Epithelial cell of prostate (primary cell): Measurements from ENCODE around the gene RSPH1.

Source experiments
- DNase-seq: peaks from one replicate; pipeline ENCODE4 v3.0.0-alpha.2; 2011; ENCODE audit warnings: low read depth, low spot score
- H3K27ac ChIP-seq: fragments of 450-650 bp; 2 replicates; pipeline ENCODE4 v1.5.1; 2017; ENCODE audit warnings: mild to moderate bottlenecking

RSPH1 gene

DNA sequence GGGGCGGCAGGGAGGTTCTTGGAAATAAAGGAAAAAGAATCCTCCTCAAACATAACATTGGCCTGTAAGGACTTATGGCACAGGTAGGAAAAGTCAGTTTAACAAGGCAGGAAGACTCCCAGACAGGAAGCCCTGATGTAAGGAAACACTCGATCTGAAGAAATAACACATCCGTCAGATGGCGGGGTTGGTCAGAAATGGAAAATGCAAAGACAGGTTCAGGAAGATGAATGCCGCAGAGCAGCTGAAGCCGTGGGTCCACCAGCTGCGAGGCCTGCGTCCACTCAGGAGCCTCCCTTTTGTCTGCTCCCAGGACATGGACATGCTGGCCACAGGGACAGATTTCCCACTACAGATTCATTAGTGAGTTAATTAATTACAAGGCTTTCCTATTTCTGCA is 3.8 kb downstream of the RSPH1 start:
- H3K27ac ChIP-seq: no peak overlapping the region
- no peak for DNase-seq

DNA sequence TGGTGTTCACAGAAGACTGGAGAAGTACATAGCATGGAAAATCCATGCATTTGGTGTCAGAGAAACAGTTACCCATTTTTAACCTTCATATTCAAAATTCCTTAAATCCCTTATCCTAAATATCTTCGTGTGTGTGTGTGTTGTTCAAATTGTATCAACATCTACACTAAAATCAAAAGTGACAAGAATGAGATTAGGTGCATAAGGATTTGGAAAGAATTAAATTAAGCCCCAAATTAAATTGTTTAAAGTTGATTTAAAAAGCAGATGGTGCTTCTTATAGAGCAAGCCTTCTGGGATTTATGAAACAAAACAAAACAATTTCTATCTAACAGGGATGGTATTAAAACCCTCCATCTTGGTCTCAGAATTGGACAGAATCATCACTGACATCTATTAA is 4.7 kb downstream of the RSPH1 start:
- DNase-seq: no peak
- H3K27ac ChIP-seq: no peak overlapping the region

DNA sequence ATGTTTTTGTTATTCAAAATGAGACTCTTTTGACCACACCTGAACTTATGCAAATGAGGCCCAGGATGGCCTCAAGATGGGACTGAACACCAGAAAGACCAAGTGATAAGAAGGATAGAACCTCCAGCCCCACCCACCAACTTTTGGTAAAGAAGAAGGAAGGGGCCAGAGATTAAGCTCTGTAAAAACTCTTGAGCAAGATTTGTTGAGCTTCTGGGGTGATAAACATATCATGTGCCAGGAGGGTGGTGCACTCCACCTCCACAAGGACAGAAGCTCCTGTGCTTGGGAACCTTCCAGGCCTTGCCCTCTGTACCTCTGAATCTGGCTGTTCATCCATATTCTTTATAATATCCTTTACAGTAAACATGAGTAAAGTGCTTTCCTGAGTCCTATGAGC is 5.3 kb downstream of the RSPH1 start:
- DNase-seq: no peak
- no peak overlapping the region for H3K27ac ChIP-seq

DNA sequence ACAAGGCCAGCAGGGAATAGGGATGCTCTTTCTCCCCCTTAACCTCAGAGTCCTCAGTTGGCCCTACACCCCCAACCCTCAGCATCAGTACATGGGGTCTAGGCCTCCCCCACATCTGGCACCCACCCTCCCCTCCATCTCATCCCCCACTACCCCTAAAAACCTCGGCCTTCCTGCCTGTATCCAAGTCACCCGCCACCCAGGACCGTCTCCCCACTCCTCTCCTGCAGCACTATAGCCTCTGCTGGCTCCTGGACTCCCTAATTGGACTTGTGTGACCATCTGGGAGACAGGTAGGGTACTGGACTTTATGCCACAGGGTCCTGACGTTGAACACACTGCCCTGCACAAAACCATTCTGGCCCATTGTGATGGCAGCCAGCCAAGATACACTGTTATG is 6.0 kb downstream of the RSPH1 start:
- DNase-seq: no peak
- no peak overlapping the region for H3K27ac ChIP-seq

DNA sequence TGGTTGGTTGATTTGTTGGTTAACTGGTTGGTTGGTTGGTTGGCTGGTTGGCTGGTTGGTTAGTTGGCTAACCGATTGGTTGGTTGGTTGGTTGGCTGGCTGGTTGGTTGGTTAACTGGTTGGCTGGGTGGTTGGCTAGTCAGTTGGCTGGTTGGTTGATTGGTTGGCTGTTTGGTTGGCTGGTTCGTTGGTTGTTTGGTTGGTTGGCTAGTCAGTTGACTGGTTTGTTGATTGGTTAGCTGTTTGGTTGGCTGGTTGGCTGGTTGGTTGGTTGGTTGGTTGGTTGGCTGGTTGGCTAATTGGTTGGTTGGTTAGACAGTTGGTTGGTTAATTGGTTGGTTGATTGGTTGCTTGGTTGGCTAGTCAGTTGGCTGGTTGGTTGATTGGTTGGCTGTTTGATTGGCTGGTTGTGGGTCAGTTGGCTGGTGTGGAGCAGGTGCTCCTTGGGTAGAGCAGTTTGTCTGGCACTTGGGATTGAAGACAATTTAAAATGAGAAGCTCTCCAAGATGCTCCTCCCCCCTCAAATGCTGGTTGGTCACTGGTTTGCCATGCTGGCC is 6.9 kb downstream of the RSPH1 start:
- no peak for DNase-seq
- H3K27ac ChIP-seq: no peak overlapping the region

DNA sequence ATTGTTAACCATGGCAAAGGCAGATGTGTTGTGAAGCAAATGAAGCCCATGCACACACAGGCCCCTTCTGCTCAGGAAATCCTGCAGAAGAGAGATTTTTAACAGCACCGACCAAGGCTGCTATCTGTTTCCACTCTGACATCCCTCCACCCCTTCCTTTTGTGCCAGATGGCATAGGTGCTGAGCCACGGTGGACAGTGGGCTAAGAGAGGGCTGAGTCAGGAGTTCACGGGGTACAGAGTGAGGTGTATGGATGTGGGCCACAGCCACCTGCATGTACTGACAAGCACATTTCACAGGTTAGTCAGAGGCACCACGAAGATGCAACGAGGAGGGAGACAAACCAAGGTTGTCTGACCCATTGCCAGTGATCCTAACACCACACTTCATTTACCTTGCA is 9.5 kb downstream of the RSPH1 start:
- H3K27ac ChIP-seq: no peak overlapping the region
- DNase-seq: peak; percentile 41

DNA sequence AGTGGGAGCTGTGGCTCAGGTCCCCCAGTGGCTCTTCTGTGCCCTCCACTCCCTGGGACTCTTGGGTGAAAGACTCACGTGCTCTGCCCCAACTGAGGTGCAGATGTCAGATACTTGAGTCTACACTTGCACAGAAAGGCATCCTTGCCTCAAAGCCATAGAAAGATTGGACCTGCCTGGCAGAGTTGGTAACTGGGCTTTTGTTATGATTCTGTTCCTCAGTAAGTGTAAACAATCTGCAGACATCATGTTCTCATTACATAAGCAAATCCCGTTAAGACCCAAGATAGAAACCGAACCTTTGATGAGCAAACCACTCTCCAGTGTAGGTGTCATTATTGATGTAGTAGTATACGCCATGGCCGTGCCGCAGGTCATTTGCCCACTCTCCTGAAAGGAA is 10.0 kb downstream of the RSPH1 start:
- no peak overlapping the region for H3K27ac ChIP-seq
- no peak for DNase-seq

DNA sequence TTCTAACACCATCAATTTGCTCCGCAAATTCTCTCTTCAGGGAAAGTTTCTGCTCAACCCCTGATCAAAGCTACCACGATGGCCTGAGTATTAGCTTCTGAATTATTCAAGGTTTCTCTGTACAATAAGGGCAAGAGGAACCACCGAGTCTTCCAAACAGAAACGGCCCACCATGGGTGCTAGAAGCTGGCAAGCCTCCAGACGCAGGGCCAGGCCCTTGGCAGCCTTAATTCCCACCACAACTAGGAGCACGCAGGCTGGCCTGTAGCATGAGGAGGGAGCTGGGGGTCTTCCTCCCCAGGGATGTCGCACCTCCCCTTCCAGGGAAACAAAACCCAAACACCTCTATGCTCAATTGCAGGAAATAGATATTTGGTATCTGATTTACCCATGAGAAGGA is 11.1 kb downstream of the RSPH1 start:
- no peak for DNase-seq
- H3K27ac ChIP-seq: no peak overlapping the region

DNA sequence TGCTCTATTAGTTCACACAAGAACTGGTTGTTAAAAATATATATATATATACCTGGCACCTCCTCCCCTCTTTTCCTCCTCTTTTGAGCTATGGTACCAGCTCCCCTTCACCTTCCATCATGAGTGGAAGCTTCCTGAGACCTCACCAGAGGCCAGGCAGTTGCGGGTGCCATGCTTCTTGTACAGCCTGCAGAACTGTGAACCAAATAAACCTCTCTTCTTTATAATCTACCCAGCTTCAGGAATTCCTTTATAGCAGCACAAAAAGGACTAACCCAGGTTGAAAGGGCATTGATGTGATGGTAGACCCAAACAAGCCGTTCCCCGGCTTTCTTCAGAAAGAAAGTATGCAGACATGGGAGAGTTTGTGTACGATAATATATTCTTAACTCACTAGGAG is 14.9 kb downstream of the RSPH1 start:
- H3K27ac ChIP-seq: no peak overlapping the region
- no peak for DNase-seq

DNA sequence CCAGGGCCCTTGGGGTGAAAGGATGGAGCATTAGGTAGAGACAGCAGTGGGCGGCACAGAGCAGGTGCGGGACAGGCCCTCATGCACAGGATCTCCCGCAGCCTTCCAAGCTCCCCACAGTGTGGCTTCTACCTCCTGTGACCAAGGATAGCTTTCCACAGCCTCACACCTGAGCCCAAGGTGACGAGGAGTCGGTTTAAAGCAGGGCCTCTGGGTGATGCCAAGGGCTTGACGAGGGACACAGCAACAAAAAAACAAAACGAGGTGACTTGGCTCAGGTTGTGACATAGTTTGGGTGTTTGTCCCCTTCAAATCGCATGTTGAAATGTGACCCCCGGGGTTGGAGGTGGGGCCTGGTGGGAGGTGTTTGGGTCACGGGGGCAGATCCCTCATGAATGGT is 15.3 kb downstream of the RSPH1 start:
- DNase-seq: no peak
- no peak overlapping the region for H3K27ac ChIP-seq

DNA sequence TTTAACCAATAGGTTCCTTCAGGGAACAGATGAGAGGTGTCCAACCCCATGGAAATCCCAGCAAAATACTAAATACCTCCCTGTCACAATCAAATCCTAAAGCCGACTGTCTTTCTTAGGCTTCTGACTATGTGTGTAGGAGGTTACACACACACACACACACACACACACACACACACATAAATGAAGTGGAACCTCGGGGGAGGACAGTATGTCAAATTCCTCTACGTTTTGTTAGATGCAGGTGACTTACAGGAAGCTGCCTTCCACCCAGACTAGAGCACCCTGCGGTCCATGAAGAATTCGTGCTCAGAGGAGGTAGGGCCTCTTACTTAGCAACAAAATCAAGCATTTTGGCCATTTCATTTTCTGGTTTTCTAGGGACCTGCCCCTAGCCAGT is 16.4 kb downstream of the RSPH1 start:
- no peak for DNase-seq
- H3K27ac ChIP-seq: no peak overlapping the region

DNA sequence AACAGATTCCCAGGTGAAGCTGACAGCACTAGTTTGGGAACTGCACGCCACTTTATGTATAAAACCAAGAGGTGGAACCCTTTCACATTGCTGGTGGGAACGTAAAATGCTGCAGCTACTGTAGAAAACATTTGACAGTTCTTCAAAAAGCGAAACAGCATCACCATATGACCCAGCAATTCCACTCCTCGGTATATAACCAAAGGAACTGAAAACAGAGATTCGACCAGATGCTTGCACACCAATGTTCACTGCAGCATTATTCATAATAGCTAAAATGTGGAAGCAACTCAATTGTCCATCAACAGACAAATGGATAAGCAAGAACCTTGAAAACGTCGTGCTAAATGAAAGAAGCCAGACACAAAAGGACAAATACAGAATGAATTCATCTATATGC is 17.5 kb downstream of the RSPH1 start:
- H3K27ac ChIP-seq: no peak overlapping the region
- DNase-seq: no peak

DNA sequence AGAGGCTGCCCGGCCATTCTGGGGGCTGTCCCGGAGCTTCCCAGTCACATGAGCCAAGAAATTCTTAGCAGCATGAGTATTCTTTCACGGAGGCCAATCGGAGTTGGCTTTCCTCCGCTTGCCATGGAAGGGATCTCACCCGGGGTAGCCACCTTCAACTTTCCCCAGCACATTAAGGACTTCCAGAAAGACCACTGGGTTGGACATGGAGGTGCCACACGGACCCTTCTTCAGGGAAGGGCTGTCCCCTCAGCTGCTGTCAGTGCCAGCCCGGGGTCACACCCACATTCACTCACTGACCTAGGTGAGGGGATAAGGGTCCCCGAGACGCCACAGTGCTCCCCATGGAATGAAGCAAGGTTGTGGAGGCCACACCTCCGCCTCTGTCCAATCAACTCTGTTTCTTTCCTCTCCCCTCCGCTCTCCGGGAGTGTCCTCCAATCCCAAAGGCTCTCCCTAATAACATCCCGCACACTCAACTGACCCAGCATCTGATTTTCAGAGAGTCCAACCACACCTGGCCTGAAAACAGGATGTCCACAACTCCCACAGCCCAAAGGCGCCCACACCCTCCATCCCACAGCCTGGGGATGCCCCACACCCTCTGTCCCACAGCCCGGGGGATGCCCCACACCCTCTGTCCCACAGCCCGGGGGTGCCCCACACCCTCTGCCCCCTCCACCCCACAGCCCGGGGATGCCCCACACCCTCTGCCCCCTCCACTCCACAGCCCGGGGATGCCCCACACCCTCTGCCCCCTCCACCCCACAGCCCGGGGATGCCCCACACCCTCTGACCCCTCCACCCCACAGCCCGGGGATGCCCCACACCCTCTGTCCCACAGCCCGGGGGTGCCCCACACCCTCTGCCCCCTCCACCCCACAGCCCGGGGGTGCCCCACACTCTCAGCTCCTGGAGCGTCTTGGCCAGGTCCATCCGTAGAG is 19.4 kb downstream of the RSPH1 start:
- no peak overlapping the region for H3K27ac ChIP-seq
- DNase-seq: no peak

DNA sequence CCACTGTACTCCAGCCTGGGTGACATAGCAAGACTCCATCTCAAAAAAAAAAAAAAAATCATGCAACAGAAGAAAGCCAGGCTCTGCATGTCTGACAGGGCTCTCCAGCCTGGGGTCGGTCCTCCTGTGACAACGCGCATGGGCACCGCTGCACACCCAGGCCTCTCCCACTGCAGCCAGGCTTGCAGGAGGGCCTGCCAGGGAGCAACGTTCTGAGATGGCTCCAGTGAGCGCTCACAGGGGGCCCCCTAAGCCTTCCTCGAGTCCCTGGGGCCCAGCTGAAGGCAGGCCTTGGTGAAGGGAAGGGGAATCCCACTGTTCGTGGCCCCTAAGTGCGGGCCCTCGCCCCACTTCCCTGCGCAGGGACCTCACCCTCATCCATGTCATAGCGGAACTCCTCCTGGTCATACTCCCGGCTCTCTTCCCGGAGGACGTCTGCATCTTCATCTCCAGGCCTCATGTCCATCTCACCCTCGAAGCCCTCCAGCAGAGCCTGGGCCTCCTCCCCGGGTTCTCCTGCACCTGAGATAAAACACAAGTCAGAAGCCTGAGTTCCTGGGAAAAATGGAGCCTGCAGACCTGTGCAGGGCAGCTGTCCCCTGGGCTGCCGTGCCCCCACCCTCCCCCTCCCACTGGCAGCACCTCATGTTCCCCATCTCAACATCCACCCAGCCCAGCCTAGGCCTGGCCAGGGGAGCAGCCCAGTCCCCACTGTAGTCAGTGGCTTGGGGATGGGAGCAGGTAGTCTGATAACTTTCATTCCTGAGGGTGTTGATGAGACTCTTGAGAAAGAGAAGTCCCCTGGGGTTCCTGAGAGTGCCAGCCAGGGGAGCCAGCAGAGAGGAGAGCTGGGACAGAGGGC is 20.3 kb downstream of the RSPH1 start:
- DNase-seq: no peak

DNA sequence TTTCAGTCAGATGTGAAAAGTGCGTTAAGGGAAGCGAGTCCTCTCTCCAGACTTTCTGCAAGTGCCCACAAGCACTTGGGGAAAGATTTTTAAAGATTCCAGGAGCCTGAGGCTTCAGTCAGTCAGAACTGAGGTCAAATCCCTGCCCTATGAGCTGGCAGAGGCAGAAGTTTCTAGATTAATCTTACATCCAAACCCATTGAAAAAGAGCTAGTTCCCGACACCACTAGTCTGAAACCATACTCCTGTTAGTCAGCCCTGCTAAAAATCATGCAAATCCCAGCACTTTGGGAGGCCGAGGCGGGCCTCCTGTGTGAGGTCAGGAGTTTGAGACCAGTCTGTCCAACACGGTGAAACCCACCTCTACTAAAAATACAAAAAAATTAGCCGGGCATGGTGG is 21.0 kb downstream of the RSPH1 start:
- H3K27ac ChIP-seq: peak overlapping the region; percentile 64

More for the DNA sequence above, 20.3 kb downstream of the RSPH1 start:
- H3K27ac ChIP-seq: peak overlapping the region; percentile 64

DNA sequence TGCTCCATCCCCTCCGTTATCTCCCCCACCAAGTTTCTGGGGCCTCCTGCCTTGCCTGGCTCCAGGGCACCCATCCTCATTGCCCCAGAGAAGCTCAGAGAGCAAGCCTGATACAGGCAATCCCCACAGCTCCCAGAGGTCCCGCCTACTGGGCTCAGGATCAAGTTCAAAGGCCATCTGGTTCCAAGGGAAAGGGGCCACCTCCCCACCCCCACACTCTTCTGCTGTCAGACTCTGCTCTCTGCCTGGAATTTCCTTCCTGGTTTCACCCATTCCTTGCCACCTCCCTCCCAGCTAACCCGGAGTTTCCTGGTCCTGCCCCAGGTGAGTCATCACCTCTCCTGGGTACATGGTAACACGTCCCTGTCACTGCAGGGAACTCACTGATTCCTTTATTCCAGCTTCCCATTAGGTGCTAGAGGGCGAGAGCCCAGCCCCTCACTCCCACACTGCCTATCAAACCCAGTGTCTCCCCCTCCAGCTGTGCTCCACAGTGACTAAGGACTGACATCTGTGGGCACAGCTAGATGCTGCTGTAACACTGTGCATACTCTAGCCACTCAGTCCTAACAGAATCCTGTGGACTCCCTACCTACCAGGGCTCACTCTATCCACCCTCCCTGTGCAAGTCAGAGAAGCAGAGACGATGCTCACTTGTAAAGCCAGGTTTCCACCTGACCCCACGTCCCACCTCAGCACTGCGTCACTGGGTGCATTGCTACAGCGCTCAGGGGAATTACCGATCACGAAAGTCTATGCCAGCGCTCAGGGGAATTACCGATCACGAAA is 21.8 kb downstream of the RSPH1 start:
- H3K27ac ChIP-seq: peak overlapping the region; percentile 64
- DNase-seq: peak; percentile 57

More for the DNA sequence above, 21.0 kb downstream of the RSPH1 start:
- no peak for DNase-seq

DNA sequence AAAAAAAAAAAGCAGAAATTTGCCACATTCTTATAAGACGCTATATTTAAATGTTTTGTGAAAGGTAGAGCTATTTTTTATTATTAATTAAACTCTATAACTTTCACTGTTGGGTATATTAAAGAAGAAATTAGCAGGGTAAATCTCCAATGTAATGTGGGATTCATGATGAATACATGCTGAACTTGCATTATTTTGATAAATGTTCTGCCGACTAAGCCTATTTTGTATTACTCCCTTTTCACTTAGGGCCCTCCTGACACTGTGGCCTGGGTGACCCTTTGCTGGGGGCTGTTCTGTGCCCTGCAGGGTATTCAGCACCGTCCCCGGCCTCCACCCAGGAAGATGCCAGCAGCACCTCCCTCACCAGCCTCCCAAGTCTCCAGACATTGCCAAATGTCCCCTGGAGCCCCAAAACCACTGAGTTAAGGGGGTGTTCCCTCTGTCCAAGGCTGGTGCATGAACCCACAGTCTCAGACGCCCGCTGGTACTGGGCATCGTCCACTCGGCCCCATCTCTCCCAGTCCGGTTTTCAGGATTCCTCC is 22.5 kb downstream of the RSPH1 start:
- peak overlapping the region; percentile 64 for H3K27ac ChIP-seq
- no peak for DNase-seq

DNA sequence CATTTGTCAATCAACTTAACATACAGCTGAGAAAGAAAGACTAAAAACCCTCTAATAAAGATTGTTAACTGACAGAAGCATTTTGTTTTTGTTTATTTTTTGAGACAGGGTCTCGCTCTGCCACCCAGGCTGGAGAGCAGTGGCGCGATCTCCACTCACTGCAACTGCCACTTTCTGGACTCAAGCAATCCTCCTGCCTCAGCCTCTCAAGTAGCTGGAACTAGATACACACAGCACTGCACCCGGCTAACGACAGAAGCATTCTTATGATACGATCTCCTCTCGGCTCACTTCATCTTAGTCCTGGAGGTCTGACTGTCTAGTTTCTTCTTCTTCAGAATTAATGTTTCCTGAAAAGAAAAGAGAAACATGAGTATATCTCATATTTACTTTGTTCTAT is 23.5 kb downstream of the RSPH1 start:
- DNase-seq: no peak
- no peak overlapping the region for H3K27ac ChIP-seq

DNA sequence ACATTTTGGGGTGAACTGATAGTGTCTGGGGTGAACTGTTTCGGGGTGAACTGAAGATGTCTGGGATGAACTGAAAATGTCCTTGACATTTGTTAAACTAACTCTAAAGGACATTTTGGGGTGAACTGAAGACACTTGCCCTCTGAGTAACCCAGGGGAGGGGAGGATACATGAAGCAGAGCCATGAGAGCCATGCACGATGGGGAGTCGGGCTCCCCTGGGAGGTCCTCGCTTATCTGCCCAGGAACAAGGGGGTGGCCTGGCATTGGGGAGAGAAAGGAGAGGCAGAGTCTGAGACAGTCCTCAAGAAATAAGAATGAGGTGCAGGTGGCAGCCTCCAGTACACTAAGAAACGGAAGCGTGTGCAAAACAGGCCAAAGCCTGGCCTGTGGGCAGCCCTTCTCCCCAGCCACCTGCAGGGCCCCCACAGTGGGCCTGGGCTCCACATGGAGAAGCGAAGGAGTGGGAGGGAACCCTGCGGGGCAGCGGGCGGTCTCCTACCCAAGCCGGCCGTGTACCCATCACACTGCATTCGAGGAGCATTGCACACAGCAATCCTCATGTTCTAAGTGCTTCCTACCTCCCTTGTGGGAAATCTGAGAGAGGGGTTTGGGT is 24.2 kb downstream of the RSPH1 start:
- DNase-seq: no peak
- no peak overlapping the region for H3K27ac ChIP-seq
